GM18519 (cell line): ENCODE data around the gene FAM13A.
A peak's percentile ranks its signal among the peaks of the same experiment; 100 is the strongest.
"Not testable (repeated sequence)": the region's sequence is repeated elsewhere in the genome, so short reads cannot be mapped to it uniquely, and the experiment has no call there.

Source experiments
- ATAC-seq: cut with Tn5 transposase; IDR thresholded peaks from one replicate; pipeline ENCODE4 v1.9.1; 2021; ENCODE audit warnings: mild to moderate bottlenecking, moderate library complexity; ENCODE audit not compliant: unreplicated experiment, low FRiP score

FAM13A gene

GRCh38 chr4:89056953-89057398, at the start of gene FAM13A:
Gene FAM13A (minus strand): TSS chr4:89057185. CDS start chr4:89056964, 221 bp downstream.
- ATAC-seq, result peak; percentile 59

DNA sequence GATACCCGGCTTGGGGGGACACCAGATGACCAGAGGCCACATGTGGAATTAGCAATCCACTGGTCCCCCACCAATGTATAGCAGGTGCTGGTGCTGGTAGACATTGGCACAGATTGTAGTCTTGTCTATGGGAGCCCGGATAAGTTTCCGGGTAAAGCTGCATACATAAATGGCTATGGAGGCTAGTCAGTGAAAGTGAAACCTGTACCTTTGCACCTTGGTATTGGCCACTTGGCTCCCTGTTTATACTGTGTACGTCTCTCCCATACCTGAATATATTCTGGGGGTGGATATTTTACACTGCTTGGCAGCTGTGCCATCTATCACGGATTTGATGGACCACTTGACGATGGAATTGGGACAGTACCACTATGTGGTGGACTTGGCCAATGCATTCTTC, 48.7 kb upstream of the FAM13A start:
- no peak for ATAC-seq

DNA sequence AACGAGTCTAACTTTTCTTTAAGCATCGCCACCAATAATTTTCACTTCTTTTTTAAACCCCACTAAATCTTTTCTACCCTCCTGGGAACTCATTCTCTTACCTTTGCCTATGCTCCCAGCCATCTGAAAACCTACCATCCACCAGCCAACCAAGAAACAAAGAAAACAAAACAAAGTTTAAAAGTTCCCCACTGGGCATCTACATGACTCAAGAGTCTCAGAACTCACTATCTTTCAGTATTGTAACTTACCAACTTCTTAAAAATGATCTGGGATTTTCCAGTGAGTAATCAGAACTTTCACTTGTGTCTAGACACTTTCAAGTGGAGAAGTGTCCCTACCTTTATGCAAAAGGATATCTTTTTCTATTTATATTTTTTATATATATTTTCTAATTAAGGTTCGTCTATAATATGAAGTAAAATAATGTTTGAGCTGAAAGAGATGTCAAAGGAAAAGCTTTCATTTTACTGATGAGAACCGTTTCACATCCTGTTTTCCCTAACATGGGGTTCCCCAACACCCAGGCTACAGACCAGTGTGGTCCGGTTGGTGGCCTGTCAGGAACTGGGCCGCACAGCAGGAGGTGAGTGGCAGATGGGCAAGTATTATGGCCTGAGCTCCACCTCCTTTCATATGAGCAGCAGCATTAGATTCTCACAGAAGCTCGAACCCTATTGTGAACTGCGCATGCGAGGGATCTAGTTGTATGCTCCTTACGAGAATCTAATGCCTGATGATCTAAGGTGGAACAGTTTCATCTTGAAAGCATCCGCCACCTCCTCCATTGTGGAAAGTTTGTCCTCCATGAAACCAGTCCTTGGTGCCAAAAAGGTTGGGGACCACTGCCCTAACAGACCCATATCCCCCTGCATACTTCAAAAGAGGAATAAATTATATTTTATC, 44.5 kb upstream of the FAM13A start:
- peak; percentile 74 for ATAC-seq

DNA sequence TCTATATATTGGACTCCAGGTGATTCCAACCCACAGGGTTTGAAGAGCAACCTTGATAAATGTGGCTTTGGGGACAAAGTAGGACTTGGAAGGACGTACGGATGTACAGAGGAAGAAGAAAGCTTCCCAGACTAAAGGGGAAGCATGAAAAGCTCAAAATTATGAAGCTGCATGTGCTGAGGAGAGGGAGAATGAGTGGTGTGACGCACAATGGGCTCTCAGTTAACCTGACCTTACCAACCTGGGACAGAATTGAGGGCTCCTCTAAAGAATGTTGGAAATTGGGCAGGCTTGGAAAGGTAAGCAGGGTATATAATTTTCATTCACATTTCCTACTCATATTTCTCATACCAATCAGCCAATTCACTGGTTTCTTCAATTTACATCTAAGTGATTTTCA, 43.9 kb upstream of the FAM13A start:
- no peak for ATAC-seq

DNA sequence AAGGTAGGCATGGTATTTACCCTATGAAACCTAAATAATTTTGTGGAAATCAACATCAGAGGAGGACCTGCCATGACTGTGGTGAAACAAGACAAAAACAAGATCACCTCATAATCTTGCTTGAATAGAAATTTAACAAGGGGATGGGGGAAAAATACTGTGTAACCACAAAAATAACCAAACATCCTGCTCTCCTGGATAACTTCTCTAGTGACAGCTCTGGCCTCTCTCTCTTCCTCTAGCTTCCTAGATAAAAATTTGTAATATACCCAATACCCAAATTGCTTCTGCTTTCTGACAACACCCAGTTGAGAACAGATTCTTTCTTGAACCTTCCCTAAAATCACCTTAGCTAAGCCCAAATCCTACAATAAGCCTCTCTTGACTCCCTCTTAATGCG, 42.5 kb upstream of the FAM13A start:
- ATAC-seq, result no peak

DNA sequence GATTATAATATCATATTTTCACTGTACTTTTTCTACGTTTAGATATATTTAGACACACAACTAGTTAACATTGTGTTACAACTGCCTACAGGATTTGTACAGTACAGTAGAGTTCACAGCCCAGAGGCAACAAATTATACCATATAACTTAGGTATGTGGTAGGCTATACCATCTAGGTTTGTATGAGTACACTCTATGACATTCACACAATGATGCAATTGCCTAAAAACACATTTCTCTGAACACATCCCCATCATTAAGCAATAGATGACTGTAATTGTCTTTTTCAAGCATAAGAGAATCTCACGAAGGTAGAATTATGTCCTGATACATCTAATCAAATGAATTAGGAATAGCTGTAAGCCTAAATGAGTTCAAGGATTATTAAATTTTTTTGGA, 42.0 kb upstream of the FAM13A start:
- no peak for ATAC-seq

- no peak for ATAC-seq
Observed at GRCh38 chr4:89078300-89078699, 21.3 kb upstream of the FAM13A start.

- no peak for ATAC-seq
Observed at GRCh38 chr4:89077761-89078160, 20.8 kb upstream of the FAM13A start.

- ATAC-seq, result no peak
Observed at GRCh38 chr4:89072921-89073320, 15.9 kb upstream of the FAM13A start.

- no peak for ATAC-seq
Observed at GRCh38 chr4:89071311-89071710, 14.3 kb upstream of the FAM13A start.

- ATAC-seq, result no peak
Observed at GRCh38 chr4:89070041-89070440, 13.1 kb upstream of the FAM13A start.

DNA sequence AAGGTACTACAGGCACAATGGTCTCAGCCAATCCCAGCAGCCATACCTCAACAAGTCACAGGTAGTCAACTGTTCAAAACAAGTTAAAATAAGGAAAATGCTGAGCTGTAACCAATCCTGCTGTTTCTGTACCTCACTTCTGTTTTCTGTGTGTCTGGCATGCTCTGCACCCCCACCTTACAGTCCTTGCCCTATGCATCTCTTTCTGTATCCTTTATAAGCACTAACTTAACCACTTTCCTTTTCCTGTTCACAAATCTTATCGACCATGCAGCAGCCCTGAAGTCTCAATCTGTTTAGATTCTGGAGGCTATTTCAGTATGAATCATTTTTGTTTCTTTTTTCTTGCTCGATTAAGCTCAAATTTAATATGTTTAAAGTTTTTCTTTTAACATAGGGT, 12.5 kb upstream of the FAM13A start:
- ATAC-seq, result peak; percentile 89

DNA sequence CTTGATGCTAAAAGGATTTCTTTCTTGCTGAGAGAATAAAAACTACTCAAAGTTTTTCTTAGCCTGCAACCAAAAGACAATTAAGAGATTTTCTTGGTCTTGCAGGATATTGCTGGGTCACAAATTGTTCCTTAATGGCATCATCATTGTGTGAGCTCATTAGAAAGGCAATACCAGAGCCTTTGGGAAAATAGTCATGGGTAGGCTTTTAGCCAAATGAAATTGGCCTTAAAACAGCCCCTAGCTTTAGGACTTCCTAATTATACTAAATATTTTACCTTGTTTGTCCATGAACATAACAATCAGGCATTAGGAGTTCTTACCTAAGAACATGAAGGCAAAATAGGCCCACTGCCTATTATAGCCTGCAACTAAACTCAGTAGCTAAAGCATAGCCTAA, 10.4 kb upstream of the FAM13A start:
- no peak for ATAC-seq

DNA sequence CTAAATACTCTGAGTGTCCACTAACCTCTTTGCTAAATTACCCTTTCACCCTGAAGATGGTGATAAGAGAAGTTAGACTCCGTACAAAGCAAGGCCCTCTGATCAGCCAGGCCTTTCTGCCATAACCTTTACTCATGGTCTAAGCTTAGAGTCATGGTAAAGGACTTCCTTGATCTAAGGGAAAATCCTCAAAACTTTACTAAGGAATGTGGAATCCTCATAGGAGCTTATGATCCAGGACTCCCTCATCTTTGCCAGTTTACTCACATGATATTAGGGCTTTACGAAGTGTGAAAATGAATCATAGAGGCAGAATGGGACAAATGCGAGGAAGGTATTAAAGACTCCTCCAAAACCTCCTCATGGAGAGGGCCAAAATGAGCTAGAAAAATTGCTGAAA, 7.9 kb upstream of the FAM13A start:
- no peak for ATAC-seq

- ATAC-seq, result not testable (repeated sequence)
Observed at GRCh38 chr4:89057844-89058243, 859 bp upstream of the FAM13A start.

DNA sequence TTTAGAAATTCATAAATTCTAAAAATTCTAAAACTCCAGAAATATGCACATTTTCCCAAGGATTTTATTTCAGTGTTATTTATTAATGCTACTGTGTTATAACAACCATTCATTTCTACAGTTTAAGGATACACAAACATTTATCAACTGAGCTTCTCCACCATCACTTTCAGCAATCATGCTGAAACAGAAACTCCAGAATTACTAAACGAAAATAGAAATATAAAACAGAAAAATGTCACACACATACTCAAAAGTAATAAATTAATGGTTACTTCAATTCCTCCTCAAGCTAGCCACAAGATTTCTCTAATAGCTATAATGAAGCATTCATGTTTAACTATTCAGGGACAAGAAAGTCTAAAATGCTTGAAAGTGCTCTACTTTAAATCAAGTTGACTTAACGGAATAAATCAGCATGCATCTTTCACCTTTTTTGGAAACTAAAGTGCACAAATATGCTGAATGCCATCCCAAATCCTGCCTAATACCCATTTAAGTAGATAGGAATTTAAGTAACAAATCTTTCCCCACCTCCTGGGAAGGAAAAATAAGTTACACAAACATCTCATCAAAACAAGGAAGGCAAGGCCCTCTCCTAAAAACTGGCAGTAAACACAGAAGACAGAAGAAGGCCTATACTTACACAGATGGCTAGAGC, 563 bp downstream of the FAM13A start:
- ATAC-seq, result peak; percentile 23

DNA sequence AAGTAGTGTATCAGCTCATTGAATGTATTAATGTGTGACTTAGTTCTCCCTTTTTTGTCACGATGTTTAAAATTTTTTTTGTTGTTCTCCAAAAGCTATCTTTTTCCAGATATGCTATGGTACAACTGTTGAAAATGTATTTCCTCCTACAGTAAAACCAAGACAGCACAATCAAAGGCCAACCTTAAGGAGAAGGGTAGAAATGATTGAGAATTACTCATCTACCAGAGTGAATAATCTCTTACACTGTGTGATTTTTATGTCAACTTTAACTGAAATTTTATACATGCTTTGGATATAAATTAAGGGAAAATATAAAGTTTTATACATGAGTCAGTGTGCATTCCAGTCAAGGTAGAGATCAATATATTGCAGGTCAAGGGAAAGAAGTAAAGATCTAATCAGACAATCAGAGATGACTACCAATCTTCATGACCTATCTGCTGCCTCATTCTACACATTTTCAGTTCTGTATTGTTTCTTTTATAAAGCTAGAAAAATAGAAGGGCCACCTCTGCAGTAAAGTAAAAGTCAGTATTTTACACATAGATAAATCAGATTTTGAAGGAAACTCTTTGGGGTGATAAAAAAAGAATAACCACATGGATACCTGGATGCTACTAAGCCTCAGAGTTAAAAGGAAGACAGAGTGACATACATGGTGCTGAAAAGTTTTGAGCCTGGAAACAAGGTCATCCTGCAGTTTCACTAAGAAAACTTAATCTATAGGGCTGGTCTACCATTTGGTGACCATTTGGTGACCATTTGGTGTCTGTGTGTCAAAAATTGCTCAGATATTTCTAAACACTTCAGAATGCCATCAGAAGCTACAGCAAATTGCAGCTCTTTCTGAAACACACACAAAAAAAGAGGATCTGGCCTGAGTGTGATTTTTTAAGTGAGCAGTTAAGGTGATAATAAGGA, 1.6 kb downstream of the FAM13A start:
- ATAC-seq, result no peak

DNA sequence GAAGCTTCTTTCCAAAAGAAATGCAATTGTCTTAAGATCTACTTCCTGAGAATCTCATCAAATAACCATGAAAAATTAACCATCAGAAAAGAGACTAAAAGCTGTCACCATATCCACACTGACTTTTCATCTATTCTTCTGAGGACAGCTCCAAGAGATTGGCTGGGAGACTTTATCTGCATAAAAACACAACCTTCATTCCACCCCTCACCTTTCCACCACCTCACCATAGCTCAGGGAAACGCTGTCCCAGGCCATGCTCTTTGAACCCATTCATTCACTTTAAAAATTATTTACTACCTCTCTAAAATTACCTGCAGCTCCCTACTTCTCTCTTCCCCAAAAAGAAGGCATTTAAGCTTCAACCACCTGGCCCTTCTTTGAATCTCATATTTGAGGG, 2.4 kb downstream of the FAM13A start:
- ATAC-seq, result no peak

DNA sequence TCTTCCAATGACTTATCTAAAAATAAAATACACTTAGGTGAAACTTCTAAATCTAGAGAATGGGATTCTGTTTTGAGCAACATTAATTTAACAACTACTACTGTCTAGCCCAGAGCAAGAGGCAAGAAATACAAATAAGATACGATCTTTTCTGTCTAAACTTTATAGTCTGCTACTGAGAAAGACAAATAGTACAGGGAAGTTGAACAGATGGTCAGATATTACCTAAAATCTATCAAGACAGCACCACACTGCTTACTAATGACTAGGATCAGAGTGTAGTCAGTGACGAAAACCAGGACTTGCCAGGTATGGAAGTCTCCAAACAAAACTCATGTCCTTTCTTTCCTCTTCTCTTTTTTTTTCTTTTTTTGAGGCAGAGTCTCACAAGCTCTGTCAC, 7.1 kb downstream of the FAM13A start:
- no peak for ATAC-seq

DNA sequence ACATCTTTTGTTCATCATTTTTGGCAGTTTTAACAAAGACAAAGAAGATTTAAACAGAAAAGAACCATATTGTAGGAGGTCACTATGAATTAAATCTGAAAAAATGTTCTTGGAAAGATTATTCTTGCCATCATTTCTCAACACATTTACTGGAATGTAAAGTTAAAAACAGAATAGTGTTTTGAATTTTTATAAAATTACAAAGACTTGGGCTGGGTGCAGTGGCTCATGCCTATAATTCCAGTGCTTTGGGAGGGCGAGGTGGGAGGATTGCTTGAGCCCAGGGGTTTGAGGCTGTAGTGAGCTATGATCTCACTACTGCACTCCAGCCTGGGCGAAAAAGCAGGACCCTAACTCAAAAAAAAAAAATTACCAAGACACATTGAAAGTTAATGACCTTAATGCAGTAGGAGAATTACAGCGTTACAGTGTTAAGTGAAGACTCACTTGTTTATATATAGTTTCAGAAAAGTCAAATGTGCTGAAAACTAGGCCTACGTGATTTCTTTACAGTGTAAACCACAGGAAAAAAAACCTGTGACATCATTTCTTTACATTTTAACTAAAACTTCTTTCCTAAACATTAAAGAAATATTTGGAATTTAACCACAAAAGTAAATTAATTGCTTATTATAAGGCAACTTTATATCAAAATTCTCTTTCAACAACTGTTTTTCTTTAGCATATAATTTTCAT, 7.9 kb downstream of the FAM13A start:
- no peak for ATAC-seq
